Pancreas (tissue), 10 donors: ENCODE measurements around the gene GPR22. TPM values are rescaled to one million over a fixed set of nuclear protein-coding genes. Genes with fewer than 3 reads are reported as not detected.

Experiments used
- ATAC-seq, 4 donors: fragments of 200-7000 bp; cut with Tn5 transposase; one replicate each; pipeline versions ENCODE4 v1.8.0 to v1.9.1; 2020; ENCODE audit warnings: mild to moderate bottlenecking in 4 of 4, moderate library complexity in 4 of 4
- DNase-seq, 6 donors: peaks; one replicate each; pipeline ENCODE4 v3.0.0-alpha.2; 2020
- FAIRE-seq: peaks from 2 replicates; lab custom pipeline; 2012; peaks lifted over from hg19 to GRCh38; lab: Jason Lieb, UNC
- H3K27ac ChIP-seq, 4 donors: fragments of 200-600 bp; sonication (generic); 1 replicate in 3 of 4; 2 replicates in 1 of 4; pipeline versions ENCODE4 v1.5.0 to v1.8.0; 2020
- H3K27me3 ChIP-seq, 4 donors: fragments of 200-600 bp; one replicate each; pipeline ENCODE4 v1.8.0; 2021
- H3K36me3 ChIP-seq, 3 donors: fragments of 200-600 bp; sonication (generic) in 1 of 3; one replicate each; pipeline versions ENCODE4 v1.5.0 to v1.8.0; 2020 to 2021
- H3K4me1 ChIP-seq, 3 donors: fragments of 200-600 bp; one replicate each; pipeline ENCODE4 v1.8.0; 2021
- H3K4me3 ChIP-seq, 4 donors: fragments of 200-600 bp; sonication (generic) in 2 of 4; one replicate each; pipeline versions ENCODE4 v1.5.0 to v1.8.0; 2020 to 2021
- H3K9me3 ChIP-seq, 4 donors: fragments of 200-600 bp; one replicate each; pipeline ENCODE4 v1.8.0; 2021
- CTCF ChIP-seq, 4 donors: fragments of 200-600 bp; sonication (generic) in 3 of 4; IDR thresholded peaks; one replicate each; pipeline versions ENCODE4 v1.5.0 to v1.8.0; 2021; ENCODE audit warnings: antibody characterized with exemption in 4 of 4
- WGBS, 2 donors: extraction: QIAGEN DNeasy Blood & Tissue Kit; methylation state at CpG; one replicate each; pipeline ENCODE4 v1.1.7; 2013; 5-methylcytosine and 5-hydroxymethylcytosine counted together
- intact Hi-C, 3 donors: fragments of 100-400 bp; cut with DNase I; formaldehyde crosslinking; loops; one replicate each; pipeline versions ENCODE4 v1.11.1 to v1.14.2; 2022
- polyA plus RNA-seq, 2 donors: library from polyadenylated mRNA; stranded (reverse); fragments of 200-250 nt; gene quantifications; one replicate each; pipeline ENCODE4 v1.2.3, GENCODE V29; 2013
- total RNA-seq, 6 donors: library from RNA; stranded (reverse); fragmentation: NEBNext Ultra II Directional in 4 of 6; extraction: Animal tissue kit (Norgen Biotek cat#: 25700) in 4 of 6; gene quantifications; one replicate each; pipeline versions ENCODE4 v1.2.1 to v1.2.4, GENCODE V29; 2021 to 2023
- donor health status: healthy with polysubstance abuse.
- donor health status: DM: no; HTN: no; CAD: no; lungs with moderate emphysema.
- donor health status: DM: no; HTN: no; CAD: no.
- donor health status: control.
- donor health status: control.
- donor health status: Bipolar disorder and iron deficiency.
- donor health status: DM: yes; HTN: yes; CAD: no.
- donor health status: DM: no; HTN: no; CAD: no.
- donor health status: DM: no; HTN: no; CAD: no.
- donor health status: DM: yes; HTN: yes; CAD: no.

GPR22 gene
- total and polyA plus RNA-seq, 8 donors: 0.12 TPM; not detected in 7

- no peak overlapping the region for H3K4me3 ChIP-seq
- no peak for TF ChIP-seq CTCF (IDR thresholded peaks at IDR 0.05)
- intact Hi-C loops: no loop called here
- H3K36me3 ChIP-seq: no peaks in the 10 kb centered on the region
- FAIRE-seq (no peak), ATAC-seq (no peak), DNase-seq (no peak)
- no peaks in the 10 kb centered on the region for H3K27me3 ChIP-seq
- no peak overlapping the region for H3K27ac ChIP-seq
- H3K4me1 ChIP-seq: no peaks in the 10 kb centered on the region
- H3K9me3 ChIP-seq: no peaks in the 10 kb centered on the region
Observed at GRCh38 chr7:107495516-107495915, 25.7 kb downstream of the GPR22 start.

GRCh38 chr7:107499731-107500130 is 29.9 kb downstream of the GPR22 start:
- FAIRE-seq (no peak), ATAC-seq (no peak), DNase-seq (no peak)
- Histone ChIP-seq H3K27ac (no peak overlapping the region), H3K27me3 (no peaks in the 10 kb centered on the region), H3K36me3 (no peaks in the 10 kb centered on the region), H3K4me1 (no peaks in the 10 kb centered on the region), H3K9me3 (no peaks in the 10 kb centered on the region), H3K4me3 (no peak overlapping the region)
- no peak for TF ChIP-seq CTCF (IDR thresholded peaks at IDR 0.05)
- WGBS, 2 donors: 92% methylated on average over 4 of the region's 4 CpGs
- intact Hi-C loops: no loop called here

GRCh38 chr7:107501593-107501992 is 31.7 kb downstream of the GPR22 start:
- intact Hi-C loops: no loop called here
- Histone ChIP-seq H3K9me3 (no peaks in the 10 kb centered on the region), H3K4me1 (peaks cover 13 to 14% (median 14%) of the 10 kb centered on the region in 3 donors), H3K4me3 (no peak overlapping the region), H3K36me3 (no peaks in the 10 kb centered on the region), H3K27ac (no peak overlapping the region), H3K27me3 (no peaks in the 10 kb centered on the region)
- ATAC-seq: no peak
- WGBS, 2 donors: 66 to 100% methylated on average over 1 of the region's 1 CpG
- DNase-seq: no peak
- no peak for TF ChIP-seq CTCF (IDR thresholded peaks at IDR 0.05)
- peak; percentile 41 for FAIRE-seq

GRCh38 chr7:107502154-107502553 is 32.3 kb downstream of the GPR22 start:
- intact Hi-C loops: no loop called here
- Histone ChIP-seq H3K4me1 (peaks cover 13 to 20% (median 14%) of the 10 kb centered on the region in 3 donors), H3K27ac (no peak overlapping the region), H3K36me3 (no peaks in the 10 kb centered on the region), H3K27me3 (no peaks in the 10 kb centered on the region), H3K9me3 (no peaks in the 10 kb centered on the region), H3K4me3 (no peak overlapping the region)
- no peak for TF ChIP-seq CTCF (IDR thresholded peaks at IDR 0.05)
- 90 to 97% methylated on average over 3 of the region's 3 CpGs for WGBS, 2 donors
- FAIRE-seq (no peak), ATAC-seq (no peak), DNase-seq (no peak)

GRCh38 chr7:107502797-107503196 is 32.9 kb downstream of the GPR22 start:
- Histone ChIP-seq H3K9me3 (no peaks in the 10 kb centered on the region), H3K4me3 (no peak overlapping the region), H3K36me3 (no peaks in the 10 kb centered on the region), H3K27me3 (no peaks in the 10 kb centered on the region), H3K4me1 (peaks cover 13 to 20% (median 14%) of the 10 kb centered on the region in 3 donors), H3K27ac (no peak overlapping the region)
- no peak for TF ChIP-seq CTCF (IDR thresholded peaks at IDR 0.05)
- DNase-seq (no peak), FAIRE-seq (no peak), ATAC-seq (no peak)
- intact Hi-C loops: no loop called here
- 88 to 89% methylated on average over 2 of the region's 2 CpGs for WGBS, 2 donors
